Activated T-helper 2 cell treated with anti-CD3 and anti-CD28 coated beads, Interferon-gamma antibody, Interleukin-2, Interleukin-4, amounts not matched to agents 10 μg/mL and 5 μg/mL and 100 μg/mL, durations not matched to agents 14 hours and 24 hours and 36 hours (primary cell): ENCODE results near the gene GH2. TPM values are rescaled to one million over a fixed set of nuclear protein-coding genes. Genes with fewer than 3 reads are reported as not detected.
A peak's percentile ranks its signal among the peaks of the same experiment; 100 is the strongest.
"Not testable (repeated sequence)": the region's sequence is repeated elsewhere in the genome, so short reads cannot be mapped to it uniquely, and the experiment has no call there.

Experiments used
- DNase-seq: peaks from one replicate; pipeline ENCODE4 v3.0.0; 2021; ENCODE audit warnings: low spot score
- H3K27ac Mint-ChIP-seq: one replicate; pipeline ENCODE4 v1.8.0; 2021; ENCODE audit warnings: mixed read lengths
- H3K27me3 Mint-ChIP-seq: one replicate; pipeline ENCODE4 v1.8.0; 2021; ENCODE audit warnings: low read depth, mixed read lengths
- H3K36me3 Mint-ChIP-seq: one replicate; pipeline ENCODE4 v1.8.0; 2021; ENCODE audit warnings: low read depth, mixed read lengths
- H3K4me1 Mint-ChIP-seq: one replicate; pipeline ENCODE4 v1.8.0; 2021; ENCODE audit warnings: low read depth, mixed read lengths
- H3K4me3 Mint-ChIP-seq: one replicate; pipeline ENCODE4 v1.8.0; 2021; ENCODE audit warnings: low read depth, mild to moderate bottlenecking, moderate library complexity, mixed read lengths
- H3K9me3 Mint-ChIP-seq: one replicate; pipeline ENCODE4 v1.8.0; 2021; ENCODE audit warnings: mixed read lengths
- intact Hi-C: fragments of 100-400 bp; cut with micrococcal nuclease; formaldehyde crosslinking; loops from one replicate; pipeline ENCODE4 v1.15.1; 2023
- total RNA-seq: library from RNA; stranded (reverse); gene quantifications from 2 replicates; pipeline ENCODE4 v1.2.3, GENCODE V29; 2022

The GH2 gene
- total RNA-seq, 1 donor from 2014 or later: not detected

GRCh38 chr17:63918789-63919305 lies 37.1 kb upstream of the GH2 start, which contains the start of gene GH1:
Gene GH1, minus strand, starts transcription at chr17:63918839. Its CDS starts 63 bp downstream, at chr17:63918776.
- H3K27me3 Mint-ChIP-seq, H3K36me3 Mint-ChIP-seq, H3K4me1 Mint-ChIP-seq, H3K4me3 Mint-ChIP-seq, DNase-seq, H3K9me3 Mint-ChIP-seq, H3K27ac Mint-ChIP-seq: not testable (repeated sequence)
- intact Hi-C loops: loop anchor here (1.0 to 5.0 kb wide), 5 partner anchors 28 to 363 kb away; partner anchors contain the start of gene ERN1

DNA sequence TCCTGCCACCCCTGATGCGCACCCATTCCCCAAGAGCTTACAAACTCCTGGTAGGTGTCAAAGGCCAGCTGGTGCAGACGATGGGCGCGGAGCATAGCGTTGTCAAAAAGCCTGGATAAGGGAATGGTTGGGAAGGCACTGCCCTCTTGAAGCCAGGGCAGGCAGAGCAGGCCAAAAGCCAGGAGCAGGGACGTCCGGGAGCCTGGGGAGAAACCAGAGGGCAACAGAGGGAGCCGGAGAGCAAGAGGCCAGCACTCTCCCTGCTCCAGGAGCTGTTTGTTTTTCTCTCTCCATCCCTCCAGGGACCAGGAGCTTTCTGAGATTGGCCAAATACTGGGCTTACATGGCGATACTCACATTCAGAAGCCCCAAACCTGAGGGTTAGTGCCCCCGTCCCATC lies 36.6 kb upstream of the GH2 start:
- no peaks in the 10 kb centered on the region for H3K36me3 Mint-ChIP-seq
- no peaks in the 10 kb centered on the region for H3K9me3 Mint-ChIP-seq
- intact Hi-C loops: loop anchor here (2.0 to 5.0 kb wide), 4 partner anchors 28 to 364 kb away; partner anchors contain the start of gene ERN1
- peaks cover 8% of the 10 kb centered on the region for H3K27me3 Mint-ChIP-seq
- no peak for DNase-seq
- H3K4me1 Mint-ChIP-seq: peaks cover 8% of the 10 kb centered on the region
- H3K4me3 Mint-ChIP-seq: no peak overlapping the region
- no peak overlapping the region for H3K27ac Mint-ChIP-seq

DNA sequence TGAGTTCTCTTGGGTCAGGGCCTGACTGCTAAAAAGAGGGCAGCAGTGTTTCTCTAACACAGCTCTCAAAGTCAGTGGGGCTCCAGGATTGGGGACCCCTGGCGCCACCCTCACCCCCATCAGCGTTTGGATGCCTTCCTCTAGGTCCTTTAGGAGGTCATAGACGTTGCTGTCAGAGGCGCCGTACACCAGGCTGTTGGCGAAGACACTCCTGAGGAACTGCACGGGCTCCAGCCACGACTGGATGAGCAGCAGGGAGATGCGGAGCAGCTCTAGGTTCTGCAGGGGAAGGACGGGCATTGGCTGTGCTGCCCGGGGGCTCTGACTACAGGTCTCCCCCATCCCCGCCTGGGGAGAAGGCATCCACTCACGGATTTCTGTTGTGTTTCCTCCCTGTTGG lies 35.9 kb upstream of the GH2 start:
- H3K9me3 Mint-ChIP-seq: no peaks in the 10 kb centered on the region
- peaks cover 8% of the 10 kb centered on the region for H3K27me3 Mint-ChIP-seq
- no peak for DNase-seq
- H3K27ac Mint-ChIP-seq: no peak overlapping the region
- intact Hi-C loops: loop anchor here (2.0 to 5.0 kb wide), 4 partner anchors 29 to 365 kb away; partner anchors contain the start of gene ERN1
- no peak overlapping the region for H3K4me3 Mint-ChIP-seq
- no peaks in the 10 kb centered on the region for H3K36me3 Mint-ChIP-seq
- H3K4me1 Mint-ChIP-seq: peaks cover 9% of the 10 kb centered on the region

DNA sequence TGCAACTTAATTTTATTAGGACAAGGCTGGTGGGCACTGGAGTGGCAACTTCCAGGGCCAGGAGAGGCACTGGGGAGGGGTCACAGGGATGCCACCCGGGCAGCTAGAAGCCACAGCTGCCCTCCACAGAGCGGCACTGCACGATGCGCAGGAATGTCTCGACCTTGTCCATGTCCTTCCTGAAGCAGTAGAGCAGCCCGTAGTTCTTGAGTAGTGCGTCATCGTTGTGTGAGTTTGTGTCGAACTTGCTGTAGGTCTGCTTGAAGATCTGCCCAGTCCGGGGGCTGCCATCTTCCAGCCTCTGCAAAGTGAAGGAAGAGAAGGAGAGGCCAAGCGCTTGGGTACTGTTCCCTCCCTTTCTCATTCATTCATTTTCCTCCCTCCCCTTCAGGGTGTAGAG lies 35.5 kb upstream of the GH2 start:
- not testable (repeated sequence) for H3K4me3 Mint-ChIP-seq, H3K27ac Mint-ChIP-seq, H3K9me3 Mint-ChIP-seq, H3K27me3 Mint-ChIP-seq, DNase-seq, H3K36me3 Mint-ChIP-seq
- intact Hi-C loops: loop anchor here (5.0 kb wide), 1 partner anchor 365 kb away; no protein-coding TSS in a partner anchor
- H3K4me1 Mint-ChIP-seq: peaks cover 11% of the 10 kb centered on the region

DNA sequence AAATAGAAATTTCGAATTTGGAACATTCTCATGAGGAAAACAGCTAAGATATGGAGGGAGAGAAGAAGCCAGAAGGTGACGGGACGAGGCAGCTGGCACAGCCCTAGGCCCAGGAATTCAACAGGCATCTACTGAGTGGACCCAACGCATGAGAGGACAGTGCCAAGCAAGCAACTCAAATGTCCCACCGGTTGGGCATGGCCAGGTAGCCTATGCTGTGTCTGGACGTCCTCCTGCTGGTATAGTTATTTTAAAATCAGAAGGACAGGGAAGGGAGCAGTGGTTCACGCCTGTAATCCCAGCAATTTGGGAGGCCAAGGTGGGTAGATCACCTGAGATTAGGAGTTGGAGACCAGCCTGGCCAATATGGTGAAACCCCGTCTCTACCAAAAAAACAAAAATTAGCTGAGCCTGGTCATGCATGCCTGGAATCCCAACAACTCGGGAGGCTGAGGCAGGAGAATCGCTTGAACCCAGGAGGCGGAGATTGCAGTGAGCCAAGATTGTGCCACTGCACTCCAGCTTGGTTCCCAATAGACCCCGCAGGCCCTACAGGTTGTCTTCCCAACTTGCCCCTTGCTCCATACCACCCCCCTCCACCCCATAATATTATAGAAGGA lies 34.9 kb upstream of the GH2 start:
- no peak overlapping the region for H3K4me3 Mint-ChIP-seq

GRCh38 chr17:63915753-63916152 lies 34.0 kb upstream of the GH2 start:
- H3K4me1 Mint-ChIP-seq: peaks cover 12% of the 10 kb centered on the region
- DNase-seq, H3K9me3 Mint-ChIP-seq, H3K27ac Mint-ChIP-seq, H3K36me3 Mint-ChIP-seq, H3K4me3 Mint-ChIP-seq, H3K27me3 Mint-ChIP-seq: not testable (repeated sequence)
- intact Hi-C loops: loop anchor here (5.0 kb wide), 1 partner anchor 367 kb away; no protein-coding TSS in a partner anchor

More for the DNA sequence above, 34.9 kb upstream of the GH2 start:
- H3K9me3 Mint-ChIP-seq: no peaks in the 10 kb centered on the region
- no peak for DNase-seq
- H3K4me1 Mint-ChIP-seq: peaks cover 12% of the 10 kb centered on the region
- no peaks in the 10 kb centered on the region for H3K36me3 Mint-ChIP-seq
- no peak overlapping the region for H3K27ac Mint-ChIP-seq
- H3K27me3 Mint-ChIP-seq: peaks cover 8% of the 10 kb centered on the region
- intact Hi-C loops: loop anchor here (5.0 kb wide), 1 partner anchor 366 kb away; no protein-coding TSS in a partner anchor

GRCh38 chr17:63914471-63914870 lies 32.7 kb upstream of the GH2 start:
- Mint-ChIP-seq H3K4me3 (no peak overlapping the region), H3K36me3 (no peaks in the 10 kb centered on the region), H3K9me3 (no peaks in the 10 kb centered on the region), H3K27ac (no peak overlapping the region), H3K27me3 (peaks cover 9% of the 10 kb centered on the region), H3K4me1 (peaks cover 9% of the 10 kb centered on the region)
- intact Hi-C loops: no loop called here
- no peak for DNase-seq

DNA sequence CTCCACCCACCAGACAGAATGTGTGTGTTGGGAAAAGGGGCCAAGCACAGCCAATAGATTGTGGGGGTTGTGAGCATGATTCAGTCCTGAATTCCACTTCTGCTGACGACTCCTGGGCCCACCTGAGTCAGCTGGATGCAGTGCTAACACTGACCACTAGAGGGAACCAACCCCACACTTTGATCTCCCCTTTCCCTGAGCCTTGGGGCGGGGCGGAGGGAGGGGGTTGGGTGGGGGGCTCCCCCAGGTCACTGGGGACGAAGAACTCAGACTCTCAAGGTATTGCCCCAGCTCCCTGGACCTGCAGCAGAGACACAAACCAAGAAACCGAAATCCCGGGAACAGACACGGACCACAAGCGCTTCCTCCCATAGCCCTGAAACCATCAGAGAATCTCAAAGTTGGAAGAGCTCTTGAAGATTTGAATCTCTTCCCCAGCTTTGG lies 29.9 kb upstream of the GH2 start:
- H3K36me3 Mint-ChIP-seq: no peaks in the 10 kb centered on the region
- peak; percentile 37 for DNase-seq
- H3K9me3 Mint-ChIP-seq: no peaks in the 10 kb centered on the region
- peaks cover 4% of the 10 kb centered on the region for H3K4me1 Mint-ChIP-seq
- H3K27ac Mint-ChIP-seq: no peak overlapping the region
- peaks cover 24% of the 10 kb centered on the region for H3K27me3 Mint-ChIP-seq
- no peak overlapping the region for H3K4me3 Mint-ChIP-seq
- intact Hi-C loops: no loop called here

- no peak within 1 kb of the TSS for H3K27ac Mint-ChIP-seq
- peaks cover 4% of the 10 kb centered on the region for H3K4me1 Mint-ChIP-seq
- no peak within 1 kb of the TSS for H3K4me3 Mint-ChIP-seq
- H3K36me3 Mint-ChIP-seq: no peaks in the 10 kb centered on the region
- peaks cover 20% of the 10 kb centered on the region for H3K27me3 Mint-ChIP-seq
- no peaks in the 10 kb centered on the region for H3K9me3 Mint-ChIP-seq
- no peak for DNase-seq
- intact Hi-C loops: no loop called here
These were observed 29.4 kb upstream of the GH2 start, which contains the start of gene CSHL1 for GRCh38 chr17:63911041-63911635. Gene CSHL1, minus strand, starts transcription at chr17:63911258. Its CDS starts 62 bp downstream, at chr17:63911196.

GRCh38 chr17:63910096-63910495 lies 28.4 kb upstream of the GH2 start:
- intact Hi-C loops: no loop called here
- H3K27me3 Mint-ChIP-seq: peaks cover 16% of the 10 kb centered on the region
- H3K36me3 Mint-ChIP-seq: no peaks in the 10 kb centered on the region
- no peak for DNase-seq
- H3K27ac Mint-ChIP-seq: no peak overlapping the region
- no peaks in the 10 kb centered on the region for H3K9me3 Mint-ChIP-seq
- no peak overlapping the region for H3K4me3 Mint-ChIP-seq
- peaks cover 4% of the 10 kb centered on the region for H3K4me1 Mint-ChIP-seq

GRCh38 chr17:63909586-63909985 lies 27.8 kb upstream of the GH2 start:
- H3K27ac Mint-ChIP-seq, H3K4me1 Mint-ChIP-seq, H3K4me3 Mint-ChIP-seq, H3K9me3 Mint-ChIP-seq, DNase-seq, intact Hi-C loops, H3K36me3 Mint-ChIP-seq: not testable (repeated sequence)
- H3K27me3 Mint-ChIP-seq: peaks cover 16% of the 10 kb centered on the region

DNA sequence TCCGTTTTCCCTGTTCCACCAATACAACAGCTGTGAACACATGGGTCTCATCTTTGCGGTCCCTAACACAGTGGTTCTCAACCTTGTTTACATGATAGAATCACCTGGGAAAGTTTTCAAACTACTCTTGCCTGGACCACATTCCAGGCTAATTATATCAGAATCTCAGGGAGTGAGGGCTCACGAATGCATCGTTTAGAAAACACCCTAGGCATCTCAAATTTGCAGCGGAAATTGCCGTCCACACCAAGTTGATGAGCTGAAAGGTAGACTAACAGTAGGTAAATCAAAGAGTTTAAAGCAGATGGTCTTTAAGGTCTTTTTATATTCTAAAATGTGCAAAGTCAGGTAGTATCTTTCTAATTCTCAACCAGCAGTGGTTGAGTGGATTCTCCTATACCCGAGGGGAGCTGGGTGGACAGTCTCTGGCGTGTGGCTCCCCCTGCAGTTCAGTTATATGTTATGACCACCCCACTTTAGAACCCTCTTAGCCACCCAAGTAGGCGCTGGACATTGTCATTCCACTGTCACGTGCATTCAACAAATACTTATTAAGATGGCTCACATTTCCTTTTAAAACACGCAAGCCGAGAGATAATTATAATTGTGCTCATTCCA lies 25.5 kb upstream of the GH2 start:
- H3K27me3 Mint-ChIP-seq: peaks cover 18% of the 10 kb centered on the region
- intact Hi-C loops, H3K9me3 Mint-ChIP-seq, H3K4me3 Mint-ChIP-seq, DNase-seq, H3K36me3 Mint-ChIP-seq, H3K4me1 Mint-ChIP-seq, H3K27ac Mint-ChIP-seq: not testable (repeated sequence)

GRCh38 chr17:63904796-63905195 lies 23.1 kb upstream of the GH2 start:
- H3K4me1 Mint-ChIP-seq, H3K36me3 Mint-ChIP-seq, intact Hi-C loops, H3K9me3 Mint-ChIP-seq, H3K4me3 Mint-ChIP-seq, H3K27ac Mint-ChIP-seq, DNase-seq: not testable (repeated sequence)
- peaks cover 21% of the 10 kb centered on the region for H3K27me3 Mint-ChIP-seq
